HG03469 (cell line): ENCODE data around the gene ZDHHC24.

Experiments used
- ATAC-seq: cut with Tn5 transposase; IDR thresholded peaks from one replicate; pipeline ENCODE4 v1.9.1; 2021; ENCODE audit warnings: mild to moderate bottlenecking, moderate library complexity, moderate number of reproducible peaks; ENCODE audit not compliant: unreplicated experiment

ZDHHC24 gene

DNA sequence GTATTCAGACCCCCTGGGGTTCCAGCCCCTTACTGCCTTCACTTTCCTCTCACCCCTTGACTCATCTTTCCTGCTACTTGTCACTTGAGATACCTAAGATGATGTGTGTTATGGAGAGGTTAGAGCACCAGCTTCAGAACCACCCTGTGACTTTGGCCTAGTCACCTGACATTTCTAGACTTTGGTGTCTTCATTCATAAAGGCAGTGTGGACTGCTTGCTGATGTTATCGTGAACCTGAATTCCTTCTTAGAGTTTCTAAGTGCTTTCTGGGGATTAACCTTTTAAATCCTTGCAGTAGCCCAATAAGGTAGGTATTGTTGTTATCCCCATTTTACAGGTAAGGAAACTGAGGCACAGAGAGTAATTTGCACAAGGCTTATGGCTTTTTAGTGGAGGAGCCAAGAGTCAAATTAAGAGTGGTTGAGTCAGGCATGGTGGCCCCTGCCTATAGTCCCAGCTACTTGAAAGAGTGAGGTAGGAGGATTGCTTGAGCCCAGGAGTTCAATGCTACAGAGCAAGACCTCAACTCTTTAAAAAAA, 40.5 kb downstream of the ZDHHC24 start:
- ATAC-seq = no peak

- no peak for ATAC-seq
Observed at GRCh38 chr11:66498506-66498905, 47.3 kb downstream of the ZDHHC24 start.

GRCh38 chr11:66497206-66497605, 48.6 kb downstream of the ZDHHC24 start:
- ATAC-seq = no peak

DNA sequence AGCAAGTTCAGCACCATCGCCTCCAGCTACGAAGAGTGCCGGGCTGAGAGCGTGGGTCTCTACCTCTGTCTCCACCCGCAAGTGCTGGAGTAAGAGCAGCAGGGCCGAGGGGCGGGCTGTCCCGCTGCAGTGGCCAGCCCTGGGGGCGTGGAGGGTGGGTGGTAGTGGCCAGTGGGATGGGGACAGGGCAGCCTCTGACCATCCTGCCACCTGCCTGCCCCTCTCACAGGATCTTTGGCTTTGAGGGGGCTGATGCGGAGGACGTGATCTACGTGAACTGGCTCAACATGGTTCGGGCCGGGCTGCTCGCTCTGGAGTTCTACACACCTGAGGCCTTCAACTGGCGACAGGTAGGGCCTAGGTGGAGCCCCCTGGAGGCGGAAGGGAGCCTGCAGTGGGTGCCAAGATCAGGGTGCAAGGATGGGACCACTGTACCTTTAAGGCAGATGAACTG, 50.4 kb downstream of the ZDHHC24 start:
- no peak for ATAC-seq

GRCh38 chr11:66494935-66495334, 50.9 kb downstream of the ZDHHC24 start:
- ATAC-seq = no peak

GRCh38 chr11:66494458-66494857, 51.4 kb downstream of the ZDHHC24 start:
- ATAC-seq = no peak

DNA sequence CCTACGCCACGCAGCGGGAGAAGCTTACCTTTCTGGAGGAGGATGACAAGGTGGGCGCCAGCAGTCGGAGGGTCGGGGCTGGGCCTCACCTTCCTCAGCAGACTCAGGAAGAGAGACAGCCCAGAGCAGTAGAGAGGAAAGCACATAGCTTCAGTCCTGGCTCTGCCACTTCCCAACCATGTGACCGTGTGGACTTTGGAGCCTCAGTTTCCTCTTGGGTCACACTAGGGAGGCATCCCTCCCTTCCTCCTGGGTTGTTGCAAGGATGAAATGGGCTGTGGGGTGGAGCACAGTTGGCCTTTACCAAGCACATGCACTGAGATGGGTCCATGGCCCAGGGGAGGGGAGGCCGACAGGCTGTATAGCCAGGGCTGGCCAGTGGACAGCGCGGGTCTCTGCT, 52.7 kb downstream of the ZDHHC24 start:
- no peak for ATAC-seq

GRCh38 chr11:66492161-66492865, 53.5 kb downstream of the ZDHHC24 start:
- ATAC-seq = no peak

DNA sequence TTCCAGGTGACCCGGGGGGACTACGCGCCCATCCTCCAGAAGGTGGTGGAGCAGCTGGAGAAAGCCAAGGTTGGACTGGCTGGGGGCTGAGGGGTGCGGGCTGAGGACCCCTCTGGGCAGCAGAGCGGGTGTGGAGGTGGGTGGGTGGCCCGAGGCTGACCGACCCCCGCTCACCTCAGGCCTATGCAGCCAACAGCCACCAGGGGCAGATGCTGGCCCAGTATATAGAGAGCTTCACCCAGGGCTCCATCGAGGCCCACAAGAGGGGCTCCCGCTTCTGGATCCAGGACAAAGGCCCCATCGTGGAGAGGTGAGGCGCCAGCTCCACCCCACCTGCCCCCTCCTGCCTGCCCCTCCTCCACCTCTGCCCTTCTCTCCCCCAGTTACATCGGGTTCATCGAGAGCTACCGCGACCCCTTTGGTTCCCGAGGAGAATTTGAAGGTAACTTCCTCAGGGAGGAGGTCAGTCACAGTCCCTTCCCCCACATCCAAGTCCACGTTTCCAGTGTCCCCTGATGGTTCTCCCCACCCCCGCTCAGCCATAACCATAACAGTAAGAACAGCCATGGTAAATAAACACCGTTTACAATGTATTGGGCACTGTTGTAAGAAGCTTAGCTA, 54.4 kb downstream of the ZDHHC24 start:
- ATAC-seq = no peak

DNA sequence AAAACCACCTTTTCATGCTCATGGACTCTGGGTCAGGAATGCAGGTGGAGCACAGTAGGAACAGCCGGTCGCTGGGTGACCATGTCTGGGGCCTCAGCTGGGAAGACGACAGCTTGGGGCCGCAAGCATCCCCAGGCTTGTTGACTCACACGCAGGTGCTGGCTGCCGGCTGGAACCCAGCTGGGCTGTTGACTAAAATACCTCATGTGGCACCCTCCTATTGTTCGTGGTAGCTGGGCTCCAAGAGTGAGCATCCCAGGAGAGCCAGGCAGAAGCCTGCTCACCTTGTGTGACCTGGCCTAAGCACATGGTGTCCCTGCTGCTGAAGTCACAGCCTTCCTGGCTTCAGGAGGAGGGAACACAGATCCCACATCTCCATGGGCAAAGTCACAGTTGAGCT, 56.2 kb downstream of the ZDHHC24 start:
- no peak for ATAC-seq

DNA sequence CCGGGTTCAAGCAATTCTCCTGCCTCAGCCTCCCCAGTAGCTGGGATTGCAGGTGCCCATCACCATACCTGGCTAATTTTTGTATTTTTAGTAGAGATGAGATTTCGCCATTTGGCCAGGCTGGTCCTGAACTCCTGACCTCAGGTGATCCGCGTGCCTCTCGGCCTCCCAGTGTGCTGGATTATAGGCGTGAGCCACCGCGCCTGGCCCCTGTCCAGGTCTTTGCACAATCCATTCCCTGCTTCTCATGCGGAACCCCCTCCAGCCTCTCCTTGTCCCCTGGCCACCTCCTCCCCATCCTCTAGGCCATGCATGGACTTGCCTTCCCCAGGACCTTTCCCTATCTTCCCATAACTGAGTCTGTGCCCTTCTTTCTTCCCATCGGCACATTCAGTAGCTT, 56.9 kb downstream of the ZDHHC24 start:
- no peak for ATAC-seq

- no peak for ATAC-seq
Observed at GRCh38 chr11:66484806-66485380, 61.0 kb downstream of the ZDHHC24 start.

DNA sequence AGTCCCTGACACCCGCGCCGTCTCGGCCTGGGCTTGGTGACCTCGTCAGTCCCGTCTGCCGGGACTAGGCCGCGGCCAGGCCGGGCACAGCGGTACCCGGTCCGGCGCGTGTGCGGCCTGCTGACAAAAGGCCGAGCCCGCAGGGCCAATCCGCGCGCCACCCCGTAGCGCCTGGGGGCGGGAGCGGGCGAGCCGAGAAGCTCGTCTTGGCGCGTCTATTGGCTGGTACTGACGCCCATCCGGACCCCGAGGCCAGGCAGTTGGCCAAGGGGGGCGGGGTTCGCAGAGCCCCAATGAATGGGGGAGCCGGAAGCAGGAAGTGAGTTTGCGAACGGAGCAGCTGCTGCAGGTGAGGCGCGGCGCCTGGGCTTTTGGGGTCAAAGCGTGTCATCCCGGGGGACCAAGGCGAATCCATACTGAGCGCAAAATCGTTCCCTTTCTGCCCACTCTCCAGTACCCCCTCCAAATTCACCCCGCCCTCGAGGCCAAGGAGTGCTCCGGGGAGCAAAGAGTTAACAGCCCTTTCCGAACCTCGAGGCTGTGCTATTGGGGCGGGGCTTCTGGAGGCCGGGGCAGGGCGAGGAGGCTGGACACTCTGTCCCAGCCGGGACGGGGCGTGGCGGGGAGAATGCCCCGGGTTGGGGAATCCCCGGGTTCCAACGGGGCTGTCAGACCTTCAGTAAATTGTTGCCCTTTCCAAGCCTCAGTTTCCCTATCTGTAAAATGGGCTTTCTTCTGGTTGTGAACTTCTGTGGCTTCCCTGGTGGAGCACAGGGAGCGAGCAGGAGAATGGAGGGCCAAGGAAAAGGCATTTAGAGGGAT, 65.5 kb downstream of the ZDHHC24 start, which contains the start of gene DPP3:
Gene DPP3 (plus strand): TSS at position 318 of the 822 bp plus-strand sequence. CDS start 1,767 bp downstream, outside the sequence.
- ATAC-seq = peak; percentile 78

DNA sequence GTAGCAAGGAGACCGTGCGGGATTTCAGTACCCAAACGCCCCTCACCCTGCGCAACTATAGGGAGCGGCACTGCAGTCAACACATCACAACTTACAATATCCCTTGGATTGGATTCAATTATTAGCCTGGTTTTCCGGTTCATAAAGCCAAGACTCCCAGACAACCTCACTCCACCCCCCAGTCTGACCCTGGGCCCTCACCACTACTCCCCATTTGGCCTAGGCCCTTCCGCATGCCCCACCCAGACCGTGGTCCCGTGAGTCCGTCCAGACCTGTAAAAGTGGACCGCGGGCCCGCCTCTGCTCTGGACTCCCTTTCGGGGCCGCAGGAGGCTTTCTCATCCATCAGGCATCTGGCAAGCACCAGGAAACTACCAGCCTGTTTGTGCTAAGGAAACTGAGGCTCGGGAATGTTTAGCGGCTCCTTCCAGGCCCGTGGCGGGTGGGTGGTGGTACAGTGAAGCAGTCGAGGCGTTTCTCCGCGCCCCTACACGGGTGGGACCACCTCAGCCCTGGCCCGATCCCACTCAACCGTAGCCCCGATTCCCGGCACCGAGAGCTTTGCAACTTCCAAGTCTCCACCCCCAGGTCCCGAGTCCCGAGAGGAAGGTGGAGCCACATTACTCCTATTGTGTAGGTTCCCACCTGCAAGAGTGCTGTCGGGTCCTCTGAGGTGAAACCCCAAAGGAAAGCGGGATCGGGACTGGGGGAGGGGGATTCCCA, 66.3 kb downstream of the ZDHHC24 start:
- ATAC-seq = no peak

DNA sequence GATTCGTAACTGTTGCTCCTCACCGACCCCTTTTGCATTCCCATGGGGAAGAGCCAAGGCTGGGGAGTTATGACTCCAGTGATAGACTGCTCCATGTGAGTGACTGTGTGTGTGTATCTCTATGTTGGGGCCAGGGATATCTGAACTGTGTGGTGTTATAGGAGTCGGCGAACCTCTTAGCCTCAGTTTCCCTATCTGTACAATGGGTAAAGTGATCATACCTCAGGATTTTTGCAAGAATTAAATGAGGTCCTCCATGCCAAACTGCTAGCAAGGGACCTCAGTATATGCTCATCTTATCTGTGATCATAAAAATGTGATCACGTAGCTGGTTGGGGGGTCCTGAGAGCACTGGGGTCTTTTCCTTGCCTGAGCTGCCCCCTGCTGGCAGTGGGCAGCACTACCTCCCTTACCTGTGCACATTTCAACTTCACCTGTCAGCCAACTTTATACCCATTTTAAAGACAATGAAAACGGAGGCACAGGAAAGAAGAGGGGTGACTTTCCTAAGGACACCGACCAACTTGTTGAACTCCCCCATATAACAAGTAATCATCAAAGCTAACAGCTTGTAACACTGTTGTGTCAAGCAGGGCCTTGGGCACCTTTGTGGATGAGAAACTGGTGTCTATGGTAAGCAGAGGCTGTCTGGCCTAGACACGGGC, 67.0 kb downstream of the ZDHHC24 start:
- no peak for ATAC-seq

- no peak for ATAC-seq
Observed at GRCh38 chr11:66477263-66478201, 68.3 kb downstream of the ZDHHC24 start.

GRCh38 chr11:66476841-66477251, 69.0 kb downstream of the ZDHHC24 start:
- no peak for ATAC-seq

DNA sequence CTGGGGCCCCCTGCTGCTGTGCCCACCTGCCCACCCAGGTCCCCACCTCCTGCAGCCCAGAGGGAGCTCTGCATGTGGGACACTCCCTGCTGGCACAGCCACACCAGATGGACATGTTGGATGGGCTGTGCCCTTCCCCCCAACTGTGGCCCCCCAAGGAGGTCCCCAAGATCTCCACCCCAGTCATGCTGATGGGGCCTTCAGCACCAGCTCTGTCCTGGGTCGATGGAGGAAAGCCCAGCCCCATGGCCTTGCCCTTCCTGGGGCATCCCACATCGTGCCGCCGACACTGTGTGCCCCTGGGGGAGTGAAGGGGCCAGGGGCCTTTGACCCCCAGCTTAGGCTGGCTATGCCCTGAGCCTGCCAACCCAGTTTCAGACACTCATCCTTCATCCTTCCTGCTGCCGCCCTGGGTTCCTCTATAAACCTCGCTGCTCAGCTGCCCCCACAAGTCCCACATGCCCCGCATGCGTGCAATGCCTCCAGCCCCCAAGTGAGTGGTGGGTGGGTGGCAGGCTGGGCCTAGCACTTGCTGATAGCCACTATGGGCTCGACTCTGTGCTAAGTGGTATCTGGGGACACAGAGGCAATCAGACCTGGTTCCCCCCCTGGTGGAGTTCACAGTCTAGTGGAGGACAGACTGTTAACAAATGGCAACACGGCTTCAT, 69.5 kb downstream of the ZDHHC24 start:
- no peak for ATAC-seq
